ENCODE measurements around the gene NAIF1. TPM values are rescaled to one million over a fixed set of nuclear protein-coding genes. Genes with fewer than 3 reads are reported as not detected.

NAIF1 gene
- total RNA-seq, 2 experiments from 2014 or later = 12.3 to 12.8 TPM

- H3K27ac Mint-ChIP-seq = peak overlapping the region; percentile 7
- H3K27me3 Mint-ChIP-seq (ENCODE audit: low read depth) = no peaks in the 10 kb centered on the region
- DNase-seq = no peak
- H3K9me3 Mint-ChIP-seq = no peaks in the 10 kb centered on the region
- intact Hi-C loops (cut with micrococcal nuclease) = loop anchor here (5.0 kb wide), 1 partner anchor 134 kb away; no protein-coding TSS in a partner anchor
- peak overlapping the region; percentile 40 for H3K4me3 Mint-ChIP-seq
- H3K4me1 Mint-ChIP-seq (ENCODE audit: low read depth) = peaks cover 76% of the 10 kb centered on the region
- peaks cover 6% of the 10 kb centered on the region for H3K36me3 Mint-ChIP-seq (ENCODE audit: low read depth)
- CTCF ChIA-PET = interaction anchor here (0.7 to 4.6 kb wide), 6 partner anchors 8 to 57 kb away, joined by 3 to 22 read pairs (median 4); no protein-coding TSS in a partner anchor
Measured at GRCh38 chr9:128091571-128091970, 24.5 kb upstream of the NAIF1 start.

- intact Hi-C loops (cut with micrococcal nuclease) = loop anchor here (5.0 kb wide), 1 partner anchor 134 kb away; no protein-coding TSS in a partner anchor
- Mint-ChIP-seq H3K4me3 (no peak overlapping the region), H3K27ac (no peak overlapping the region), H3K36me3 (ENCODE audit: low read depth) (peaks cover 6% of the 10 kb centered on the region), H3K27me3 (ENCODE audit: low read depth) (no peaks in the 10 kb centered on the region), H3K4me1 (ENCODE audit: low read depth) (peaks cover 74% of the 10 kb centered on the region), H3K9me3 (no peaks in the 10 kb centered on the region)
- CTCF ChIA-PET = interaction anchor here (0.7 to 4.6 kb wide), 4 partner anchors 8 to 34 kb away, joined by 3 to 22 read pairs (median 6); no protein-coding TSS in a partner anchor
- DNase-seq = no peak
Measured at GRCh38 chr9:128091144-128091543, 24.0 kb upstream of the NAIF1 start.

- peaks cover 9% of the 10 kb centered on the region for H3K36me3 Mint-ChIP-seq (ENCODE audit: low read depth)
- H3K4me3 Mint-ChIP-seq = no peak overlapping the region
- no peak for DNase-seq
- CTCF ChIA-PET = interaction anchor here (0.9 to 1.9 kb wide), 3 partner anchors 24 to 29 kb away, joined by 3 to 4 read pairs (median 3); no protein-coding TSS in a partner anchor
- no peak overlapping the region for H3K27ac Mint-ChIP-seq
- H3K4me1 Mint-ChIP-seq (ENCODE audit: low read depth) = peaks cover 61% of the 10 kb centered on the region
- no peaks in the 10 kb centered on the region for H3K9me3 Mint-ChIP-seq
- intact Hi-C loops (cut with micrococcal nuclease) = no loop called here
- H3K27me3 Mint-ChIP-seq (ENCODE audit: low read depth) = no peaks in the 10 kb centered on the region
Measured at GRCh38 chr9:128089299-128089698, 22.2 kb upstream of the NAIF1 start.

GRCh38 chr9:128088253-128088945, 21.3 kb upstream of the NAIF1 start:
- intact Hi-C loops (cut with micrococcal nuclease) = no loop called here
- Mint-ChIP-seq H3K4me1 (ENCODE audit: low read depth) (peaks cover 56% of the 10 kb centered on the region), H3K9me3 (no peaks in the 10 kb centered on the region), H3K36me3 (ENCODE audit: low read depth) (peaks cover 10% of the 10 kb centered on the region), H3K27ac (peak overlapping the region; percentile 65), H3K27me3 (ENCODE audit: low read depth) (no peaks in the 10 kb centered on the region), H3K4me3 (no peak overlapping the region)
- DNase-seq = no peak
- CTCF ChIA-PET = interaction anchor here (1.2 to 1.9 kb wide), 2 partner anchors 29 to 30 kb away, joined by 3 to 4 read pairs; no protein-coding TSS in a partner anchor

- Mint-ChIP-seq H3K27ac (peak overlapping the region; percentile 65), H3K4me1 (ENCODE audit: low read depth) (peaks cover 46% of the 10 kb centered on the region)
Measured at GRCh38 chr9:128087262-128087661, 20.1 kb upstream of the NAIF1 start.

GRCh38 chr9:128085943-128086342, 18.8 kb upstream of the NAIF1 start:
- Mint-ChIP-seq H3K27ac (no peak overlapping the region), H3K4me3 (no peak overlapping the region), H3K27me3 (ENCODE audit: low read depth) (no peaks in the 10 kb centered on the region), H3K4me1 (ENCODE audit: low read depth) (peaks cover 44% of the 10 kb centered on the region), H3K36me3 (ENCODE audit: low read depth) (peaks cover 10% of the 10 kb centered on the region), H3K9me3 (no peaks in the 10 kb centered on the region)
- CTCF ChIA-PET = no interaction called here
- intact Hi-C loops (cut with micrococcal nuclease) = no loop called here
- DNase-seq = no peak

More at GRCh38 chr9:128087262-128087661, 20.1 kb upstream of the NAIF1 start:
- no peak for DNase-seq
- CTCF ChIA-PET = interaction anchor here (0.7 kb wide), 1 partner anchor 30 kb away, joined by 3 read pairs; no protein-coding TSS in a partner anchor
- Mint-ChIP-seq H3K36me3 (ENCODE audit: low read depth) (peaks cover 10% of the 10 kb centered on the region), H3K9me3 (no peaks in the 10 kb centered on the region), H3K4me3 (no peak overlapping the region), H3K27me3 (ENCODE audit: low read depth) (no peaks in the 10 kb centered on the region)
- intact Hi-C loops (cut with micrococcal nuclease) = no loop called here

- no peak overlapping the region for H3K27ac Mint-ChIP-seq
- H3K36me3 Mint-ChIP-seq (ENCODE audit: low read depth) = peaks cover 8% of the 10 kb centered on the region
- H3K27me3 Mint-ChIP-seq (ENCODE audit: low read depth) = no peaks in the 10 kb centered on the region
- no peaks in the 10 kb centered on the region for H3K9me3 Mint-ChIP-seq
- CTCF ChIA-PET = interaction anchor here (0.7 to 1.7 kb wide), 9 partner anchors 10 to 141 kb away, joined by 3 to 5 read pairs (median 3); partner anchors contain the start of genes NAIF1 and SLC25A25
- H3K4me3 Mint-ChIP-seq = no peak overlapping the region
- no peak for DNase-seq
- intact Hi-C loops (cut with micrococcal nuclease) = loop anchor here (5.0 kb wide), 1 partner anchor 42 kb away; no protein-coding TSS in a partner anchor
- H3K4me1 Mint-ChIP-seq (ENCODE audit: low read depth) = peaks cover 40% of the 10 kb centered on the region
Measured at GRCh38 chr9:128084746-128085145, 17.6 kb upstream of the NAIF1 start.

GRCh38 chr9:128082151-128082550, 15.0 kb upstream of the NAIF1 start:
- H3K27ac Mint-ChIP-seq = peak overlapping the region; percentile 7
- H3K27me3 Mint-ChIP-seq (ENCODE audit: low read depth) = no peaks in the 10 kb centered on the region
- CTCF ChIA-PET = no interaction called here
- peaks cover 40% of the 10 kb centered on the region for H3K4me1 Mint-ChIP-seq (ENCODE audit: low read depth)
- peaks cover 4% of the 10 kb centered on the region for H3K36me3 Mint-ChIP-seq (ENCODE audit: low read depth)
- DNase-seq = no peak
- no peak overlapping the region for H3K4me3 Mint-ChIP-seq
- no peaks in the 10 kb centered on the region for H3K9me3 Mint-ChIP-seq
- intact Hi-C loops (cut with micrococcal nuclease) = loop anchor here (5.0 kb wide), 1 partner anchor 40 kb away; no protein-coding TSS in a partner anchor

GRCh38 chr9:128081056-128081455, 13.9 kb upstream of the NAIF1 start:
- H3K4me3 Mint-ChIP-seq = no peak overlapping the region
- H3K36me3 Mint-ChIP-seq (ENCODE audit: low read depth) = peaks cover 8% of the 10 kb centered on the region
- DNase-seq = no peak
- H3K27ac Mint-ChIP-seq = no peak overlapping the region
- H3K4me1 Mint-ChIP-seq (ENCODE audit: low read depth) = peaks cover 49% of the 10 kb centered on the region
- no peaks in the 10 kb centered on the region for H3K27me3 Mint-ChIP-seq (ENCODE audit: low read depth)
- intact Hi-C loops (cut with micrococcal nuclease) = loop anchor here (5.0 kb wide), 1 partner anchor 39 kb away; no protein-coding TSS in a partner anchor
- no peaks in the 10 kb centered on the region for H3K9me3 Mint-ChIP-seq
- CTCF ChIA-PET = interaction anchor here (0.8 to 1.2 kb wide), 2 partner anchors 11 to 37 kb away, joined by 3 to 5 read pairs; no protein-coding TSS in a partner anchor

GRCh38 chr9:128080206-128080605, 13.1 kb upstream of the NAIF1 start:
- H3K4me1 Mint-ChIP-seq (ENCODE audit: low read depth) = peaks cover 50% of the 10 kb centered on the region
- H3K27ac Mint-ChIP-seq = no peak overlapping the region
- H3K36me3 Mint-ChIP-seq (ENCODE audit: low read depth) = peaks cover 5% of the 10 kb centered on the region
- no peak overlapping the region for H3K4me3 Mint-ChIP-seq
- intact Hi-C loops (cut with micrococcal nuclease) = loop anchor here (5.0 kb wide), 1 partner anchor 38 kb away; no protein-coding TSS in a partner anchor
- no peak for DNase-seq
- H3K27me3 Mint-ChIP-seq (ENCODE audit: low read depth) = no peaks in the 10 kb centered on the region
- no peaks in the 10 kb centered on the region for H3K9me3 Mint-ChIP-seq
- CTCF ChIA-PET = interaction anchor here (0.6 kb wide), 1 partner anchor 102 kb away, joined by 3 read pairs; no protein-coding TSS in a partner anchor

GRCh38 chr9:128078504-128079434, 11.6 kb upstream of the NAIF1 start:
- no peaks in the 10 kb centered on the region for H3K27me3 Mint-ChIP-seq (ENCODE audit: low read depth)
- intact Hi-C loops (cut with micrococcal nuclease) = no loop called here
- CTCF ChIA-PET = interaction anchor here (0.8 to 2.0 kb wide), 6 partner anchors 17 to 137 kb away, joined by 3 to 9 read pairs (median 4); no protein-coding TSS in a partner anchor
- DNase-seq = no peak
- H3K4me1 Mint-ChIP-seq (ENCODE audit: low read depth) = peaks cover 53% of the 10 kb centered on the region
- H3K27ac Mint-ChIP-seq = no peak overlapping the region
- H3K9me3 Mint-ChIP-seq = no peaks in the 10 kb centered on the region
- H3K4me3 Mint-ChIP-seq = no peak overlapping the region
- peaks cover 4% of the 10 kb centered on the region for H3K36me3 Mint-ChIP-seq (ENCODE audit: low read depth)

Measured in activated naive CD4-positive, alpha-beta T cell treated with anti-CD3 and anti-CD28 coated beads for 36 hours (primary cell).